GM21528 (cell line): Measurements from ENCODE around the gene BAG1.
A peak's percentile ranks its signal among the peaks of the same experiment; 100 is the strongest.

ENCODE experiments used
- ATAC-seq: cut with Tn5 transposase; IDR thresholded peaks from one replicate; pipeline ENCODE4 v1.9.1; 2021; ENCODE audit warnings: mild to moderate bottlenecking, moderate library complexity; ENCODE audit not compliant: unreplicated experiment, low FRiP score

Gene BAG1

DNA sequence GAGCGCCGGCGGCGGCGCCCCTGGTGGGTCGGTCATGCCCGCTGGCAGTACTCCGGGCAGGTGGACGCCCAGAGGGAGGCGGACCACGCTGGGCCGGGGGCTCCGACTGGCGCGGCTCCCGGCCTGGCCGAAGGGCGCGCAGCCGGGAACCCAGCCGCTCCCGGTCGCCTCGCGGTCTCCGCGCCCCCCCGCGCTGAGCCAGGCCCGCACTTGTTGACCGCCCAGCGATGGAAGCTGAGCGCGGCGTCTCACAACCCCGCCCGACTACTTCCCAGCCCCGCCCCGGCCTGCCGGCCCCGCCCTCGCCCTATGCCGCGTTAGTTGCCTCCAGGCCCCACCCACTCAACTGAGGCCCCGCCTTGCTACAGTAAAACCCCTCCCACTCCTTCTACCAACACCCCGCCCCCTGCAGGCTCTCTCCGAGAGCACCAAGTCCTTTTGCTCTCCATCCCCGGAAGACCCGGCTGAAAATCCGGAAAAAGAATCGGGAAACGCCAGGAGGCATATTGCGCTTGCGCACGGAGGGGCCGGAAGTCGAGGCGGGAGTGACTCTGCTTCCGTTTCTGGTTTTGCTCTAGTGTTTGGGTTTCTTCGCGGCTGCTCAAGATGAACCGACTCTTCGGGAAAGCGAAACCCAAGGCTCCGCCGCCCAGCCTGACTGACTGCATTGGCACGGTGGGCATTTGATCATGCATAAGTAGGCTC lies at the start of gene BAG1, which contains the start of gene CHMP5:
Gene BAG1 (minus strand): TSS at position 236 of the 705 bp plus-strand sequence.
Gene CHMP5 (plus strand): TSS at position 577 of the 705 bp plus-strand sequence. CDS start 30 bp downstream, at position 607.
- peak; percentile 86 for ATAC-seq

DNA sequence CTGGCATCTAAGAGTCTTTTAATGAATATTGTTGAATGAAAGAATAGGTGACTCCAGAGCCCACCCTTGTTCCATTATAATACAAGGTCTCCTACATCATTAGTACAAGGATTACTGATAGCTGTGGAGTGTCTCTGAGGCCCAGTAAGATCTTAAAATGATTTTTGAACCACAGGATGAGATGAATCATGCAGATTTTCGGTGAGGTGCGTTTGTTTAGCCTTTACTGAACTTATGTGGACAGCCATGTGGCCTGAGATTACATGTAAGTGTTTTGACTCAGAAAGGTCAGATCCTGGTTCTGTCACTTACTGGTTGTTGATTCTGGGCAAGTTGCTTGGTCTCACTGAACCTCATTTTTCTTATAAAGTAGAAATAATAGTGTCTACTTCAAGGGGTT lies 47.4 kb upstream of the BAG1 start:
- ATAC-seq: no peak

DNA sequence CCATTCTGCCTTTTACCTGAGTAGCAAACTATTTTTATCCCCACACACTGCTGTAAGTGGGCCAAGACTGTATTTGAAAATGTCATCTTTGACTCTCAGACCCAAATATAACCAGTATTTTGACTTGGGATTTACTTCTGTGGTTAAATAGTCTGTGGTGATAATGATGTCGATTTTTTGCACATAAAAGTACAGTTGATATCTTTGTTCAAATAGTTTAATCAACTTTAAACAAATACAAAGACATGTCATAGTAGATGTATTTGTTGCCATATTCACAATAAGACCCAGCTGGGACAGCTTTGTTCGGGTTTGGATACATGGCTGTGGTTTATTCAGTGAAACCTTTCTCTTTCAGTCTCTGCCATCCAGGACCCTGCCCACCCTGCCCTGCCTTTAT lies 46.2 kb upstream of the BAG1 start:
- no peak for ATAC-seq

DNA sequence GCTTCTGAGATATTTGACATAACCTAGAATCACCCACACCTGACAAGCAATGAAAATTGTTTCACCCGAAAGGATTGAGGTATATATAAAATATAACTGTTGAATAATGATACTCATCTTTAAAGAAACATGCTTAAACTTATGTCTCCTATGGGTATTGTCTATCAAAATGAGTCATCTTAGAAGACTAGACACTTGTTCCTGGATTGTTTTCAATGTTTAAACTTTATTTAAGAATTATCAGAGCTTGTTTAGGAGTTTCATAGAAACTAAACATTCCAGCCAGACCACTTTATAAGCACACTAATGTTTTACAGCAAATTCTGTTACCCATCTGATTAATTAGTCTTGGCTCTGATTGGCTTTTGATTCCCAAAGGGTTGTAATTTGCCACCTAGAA lies 45.4 kb upstream of the BAG1 start:
- no peak for ATAC-seq

DNA sequence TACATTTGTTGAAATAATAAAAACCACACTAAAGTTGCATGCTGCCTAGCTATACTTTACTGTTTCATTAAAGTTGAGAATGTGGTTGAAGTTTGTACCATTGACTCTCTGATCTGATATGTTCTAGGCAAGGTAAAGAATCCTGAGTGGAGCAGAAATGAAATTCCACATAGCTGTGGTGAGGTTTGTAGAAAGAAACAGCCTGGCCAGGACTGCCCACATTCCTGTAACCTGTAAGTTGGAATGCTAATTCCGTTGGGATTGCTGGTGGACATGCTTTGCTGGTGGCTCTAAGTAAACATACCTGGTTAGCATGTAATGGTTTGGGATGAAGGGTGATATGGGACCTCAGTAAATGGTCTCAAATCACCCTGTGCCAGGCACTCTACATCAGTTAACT lies 42.6 kb upstream of the BAG1 start:
- no peak for ATAC-seq

DNA sequence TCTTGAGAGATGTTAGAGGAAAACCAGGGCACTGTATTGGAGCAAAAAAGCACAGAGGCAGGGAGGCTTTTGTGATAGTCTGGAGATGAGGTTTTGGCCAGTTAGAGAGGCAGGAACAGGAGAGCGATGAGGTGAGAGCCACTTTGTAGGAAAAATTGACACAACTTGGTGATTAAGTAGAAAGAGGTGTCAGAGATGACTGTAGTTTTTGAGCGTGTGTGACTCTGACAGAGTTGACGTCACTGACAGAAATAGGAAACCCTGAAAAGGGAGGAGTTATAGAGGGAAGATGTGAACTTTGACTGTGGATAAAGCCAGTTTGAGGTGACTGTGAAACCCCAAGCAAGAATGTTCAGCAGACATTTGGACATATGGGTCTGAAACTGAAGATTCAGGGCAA lies 41.5 kb upstream of the BAG1 start:
- no peak for ATAC-seq

DNA sequence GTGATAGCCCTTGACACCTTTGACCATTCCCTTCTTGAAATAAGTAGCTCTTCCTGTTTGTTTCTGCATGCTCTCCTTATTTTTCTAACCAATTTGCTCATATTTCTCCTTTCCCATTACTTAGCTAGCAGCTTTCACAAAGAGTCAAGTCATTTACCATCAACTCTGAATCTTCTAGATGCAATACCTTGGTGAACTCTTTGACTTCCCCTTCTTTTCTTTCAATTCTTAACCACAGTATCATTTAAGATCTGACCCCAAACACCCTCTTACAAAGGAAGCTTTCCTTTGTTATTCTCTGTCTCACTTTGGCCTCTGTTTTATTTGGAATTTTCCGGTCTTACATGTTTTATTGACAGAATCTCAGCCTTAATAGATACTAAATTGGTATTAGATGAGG lies 39.9 kb upstream of the BAG1 start:
- ATAC-seq: no peak

DNA sequence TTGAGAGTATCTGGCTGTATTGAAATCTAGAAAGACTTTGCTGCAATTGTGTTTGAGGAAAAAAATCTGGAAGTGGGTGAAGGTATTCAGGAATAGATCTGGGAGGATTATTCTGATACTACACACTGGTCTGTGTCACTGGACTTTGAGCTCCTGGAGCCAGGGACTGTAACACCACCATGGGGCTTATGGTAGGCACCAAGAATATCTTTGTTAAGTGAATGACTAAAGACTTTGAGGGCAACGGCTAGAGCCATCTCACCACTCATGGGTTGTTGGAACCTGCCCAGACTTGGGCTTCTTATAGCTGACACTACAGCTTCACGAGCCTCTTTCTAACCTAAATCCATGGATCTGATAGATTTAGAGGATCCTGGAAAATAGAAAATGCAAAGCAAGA lies 36.0 kb upstream of the BAG1 start:
- no peak for ATAC-seq

DNA sequence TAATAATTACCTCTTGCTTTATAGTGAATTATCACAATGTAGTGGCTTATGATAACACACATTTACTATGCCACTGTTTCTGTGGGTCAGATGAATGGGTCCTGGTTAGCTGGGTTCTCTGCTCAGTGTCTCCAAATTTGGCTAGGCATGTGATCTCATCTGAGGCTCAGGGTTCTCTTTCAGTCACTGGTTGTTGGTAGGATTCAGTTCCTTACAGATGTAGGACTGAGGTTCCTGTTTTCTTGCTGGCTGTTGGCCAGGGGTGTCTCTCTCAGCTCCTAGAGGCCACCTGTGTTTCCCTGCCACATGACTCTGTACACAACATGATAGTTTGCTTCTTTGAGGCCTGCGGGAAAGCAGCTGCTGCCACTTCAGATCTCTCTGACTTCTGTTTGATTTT lies 32.9 kb upstream of the BAG1 start:
- peak; percentile 93 for ATAC-seq

DNA sequence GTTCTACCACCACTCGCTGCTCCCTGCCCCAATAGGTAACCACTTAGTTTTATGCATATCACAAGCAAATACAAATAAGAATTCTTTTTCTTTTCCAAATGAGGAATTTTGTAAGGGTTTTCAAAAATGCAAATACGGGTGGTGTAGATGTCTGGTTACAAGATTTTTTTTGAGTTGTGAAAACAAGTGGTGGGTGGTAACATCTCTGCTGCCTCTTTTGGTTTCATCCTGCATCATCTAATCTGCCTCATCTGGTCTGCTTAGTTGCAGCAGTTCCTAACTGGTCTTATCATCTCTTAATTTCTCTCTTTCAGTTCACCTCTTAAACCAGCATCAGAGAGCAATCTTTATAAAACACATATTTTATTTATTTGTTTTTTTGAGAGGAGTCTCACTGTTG lies 31.1 kb upstream of the BAG1 start:
- ATAC-seq: no peak

DNA sequence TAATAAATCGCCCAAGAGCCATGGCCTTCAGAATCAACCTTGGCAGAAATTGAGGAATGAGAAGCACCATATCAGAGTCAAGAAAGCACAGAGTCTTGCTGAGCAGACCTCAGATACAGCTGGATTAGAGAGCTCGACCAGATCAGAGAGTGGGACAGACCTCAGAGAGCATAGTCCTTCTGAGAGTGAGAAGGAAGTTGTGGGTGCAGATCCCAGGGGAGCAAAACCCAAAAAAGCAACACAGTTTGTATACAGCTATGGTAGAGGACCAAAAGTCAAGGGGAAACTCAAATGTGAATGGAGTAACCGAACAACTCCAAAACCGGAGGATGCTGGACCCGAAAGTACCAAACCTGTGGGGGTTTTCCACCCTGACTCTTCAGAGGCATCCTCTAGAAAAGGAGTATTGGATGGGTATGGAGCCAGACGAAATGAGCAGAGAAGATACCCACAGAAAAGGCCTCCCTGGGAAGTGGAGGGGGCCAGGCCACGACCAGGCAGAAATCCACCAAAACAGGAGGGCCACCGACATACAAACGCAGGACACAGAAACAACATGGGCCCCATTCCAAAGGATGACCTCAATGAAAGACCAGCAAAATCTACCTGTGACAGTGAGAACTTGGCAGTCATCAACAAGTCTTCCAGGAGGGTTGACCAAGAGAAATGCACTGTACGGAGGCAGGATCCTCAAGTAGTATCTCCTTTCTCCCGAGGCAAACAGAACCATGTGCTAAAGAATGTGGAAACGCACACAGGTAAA lies 30.3 kb upstream of the BAG1 start:
- ATAC-seq: no peak

DNA sequence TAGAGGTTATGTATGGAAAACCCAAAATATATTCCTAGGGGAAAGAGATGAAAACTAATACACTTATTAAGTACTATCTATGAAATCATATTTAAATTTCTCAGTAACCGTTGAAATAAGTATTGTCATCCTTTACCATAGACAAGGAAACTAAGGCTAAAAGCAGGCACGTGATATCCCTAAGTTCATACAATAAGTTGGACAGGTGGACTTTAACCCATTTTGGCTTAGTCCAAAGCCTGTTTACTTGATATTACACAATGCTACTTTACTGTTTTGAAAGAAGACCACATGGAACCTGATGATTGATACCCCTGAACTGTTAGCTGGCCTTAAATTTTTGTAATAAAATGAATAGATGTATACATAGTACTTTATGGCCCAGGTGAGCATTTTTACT lies 29.3 kb upstream of the BAG1 start:
- ATAC-seq: no peak

DNA sequence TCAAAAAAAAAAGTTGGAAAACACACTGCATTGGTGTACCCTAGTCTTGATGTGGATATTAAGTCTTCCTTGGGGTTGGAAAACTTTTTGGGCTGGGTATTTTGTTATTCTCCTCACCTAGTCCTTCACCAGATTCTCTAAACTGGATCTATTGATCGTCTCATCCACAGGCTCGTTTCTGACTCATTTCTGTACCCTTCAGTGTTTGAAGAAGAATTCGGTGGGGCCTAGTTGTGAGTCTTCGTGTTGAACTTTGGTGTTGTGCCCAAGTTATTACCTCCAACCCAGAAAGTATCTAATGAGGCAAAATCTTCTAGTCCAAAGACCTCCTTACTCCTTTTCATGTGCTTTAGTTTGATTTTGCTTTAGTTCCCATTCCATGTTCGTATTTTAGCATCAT lies 27.4 kb upstream of the BAG1 start:
- no peak for ATAC-seq

DNA sequence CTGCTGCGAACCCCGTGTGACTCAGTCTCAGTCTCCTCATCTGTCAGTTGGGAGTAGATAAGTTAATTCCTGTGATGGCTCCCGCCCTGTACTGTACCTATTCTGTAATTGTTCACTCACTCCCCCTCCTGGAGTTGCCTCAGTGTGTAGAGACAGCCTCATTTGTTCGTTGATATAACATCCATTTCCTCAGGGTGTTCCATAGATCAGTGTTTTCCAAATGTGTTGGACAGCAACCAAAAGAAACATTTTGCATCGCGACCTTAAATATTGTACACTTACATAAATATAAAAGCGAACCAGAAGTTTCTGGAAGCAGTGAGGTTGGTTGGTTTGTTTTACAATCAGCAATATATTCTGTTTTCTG lies 26.5 kb upstream of the BAG1 start:
- no peak for ATAC-seq

DNA sequence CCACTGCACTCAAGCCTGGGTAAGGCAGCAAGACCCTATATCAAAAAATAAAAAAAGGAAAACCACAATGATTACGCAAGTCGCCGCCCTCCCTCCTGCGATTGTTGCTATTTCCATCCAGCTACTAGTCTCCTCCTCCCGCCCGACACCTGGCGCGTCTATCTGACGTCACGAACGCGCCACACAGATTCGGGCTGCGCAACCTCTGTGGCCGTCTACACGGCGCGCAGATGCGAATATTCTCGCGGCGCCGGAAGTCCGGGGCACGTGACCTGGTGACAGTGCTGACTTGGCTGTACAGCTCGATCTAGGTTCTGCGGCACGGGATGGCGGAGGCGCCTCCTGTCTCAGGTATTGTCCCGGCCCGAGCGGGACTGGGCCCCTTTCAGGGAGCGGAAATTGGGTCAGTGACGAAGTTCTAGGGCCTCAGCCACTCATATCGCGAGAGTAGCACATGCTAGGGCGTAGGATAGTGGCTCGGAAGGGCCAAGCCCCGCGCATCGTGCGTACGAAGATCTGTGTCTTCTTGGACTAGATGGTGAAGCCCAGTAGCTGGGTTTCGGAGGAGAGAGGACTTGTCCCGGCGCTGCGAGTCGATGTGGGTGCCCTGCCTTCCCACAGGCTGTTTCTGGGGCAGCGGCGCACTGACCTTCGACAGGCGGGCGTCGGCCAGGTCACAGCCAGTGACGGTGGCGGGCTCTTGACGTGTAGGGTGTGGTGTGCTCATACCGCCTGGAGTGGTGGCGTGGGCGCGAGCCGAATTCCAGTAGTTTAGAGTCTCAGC lies 25.9 kb upstream of the BAG1 start, which contains the start of gene NFX1:
Gene NFX1 (plus strand): TSS at position 270 of the 784 bp plus-strand sequence. CDS start 57 bp downstream, at position 327.
- ATAC-seq: peak; percentile 86

DNA sequence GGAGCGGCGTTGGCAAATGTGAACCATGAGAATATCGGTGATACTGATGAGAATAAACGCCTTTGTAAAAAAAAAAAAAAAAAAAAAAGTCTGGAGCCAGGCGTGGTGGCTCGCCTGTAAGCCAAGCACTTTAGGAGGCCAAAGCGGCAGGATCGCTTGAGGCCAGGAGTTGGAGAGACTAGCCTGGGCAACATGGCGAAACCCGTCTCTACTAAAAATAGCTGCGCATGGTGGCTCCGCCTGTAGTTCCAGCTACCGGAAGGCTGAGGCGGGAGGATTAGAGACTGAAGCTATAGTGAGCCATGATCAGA lies 25.4 kb upstream of the BAG1 start:
- ATAC-seq: no peak

DNA sequence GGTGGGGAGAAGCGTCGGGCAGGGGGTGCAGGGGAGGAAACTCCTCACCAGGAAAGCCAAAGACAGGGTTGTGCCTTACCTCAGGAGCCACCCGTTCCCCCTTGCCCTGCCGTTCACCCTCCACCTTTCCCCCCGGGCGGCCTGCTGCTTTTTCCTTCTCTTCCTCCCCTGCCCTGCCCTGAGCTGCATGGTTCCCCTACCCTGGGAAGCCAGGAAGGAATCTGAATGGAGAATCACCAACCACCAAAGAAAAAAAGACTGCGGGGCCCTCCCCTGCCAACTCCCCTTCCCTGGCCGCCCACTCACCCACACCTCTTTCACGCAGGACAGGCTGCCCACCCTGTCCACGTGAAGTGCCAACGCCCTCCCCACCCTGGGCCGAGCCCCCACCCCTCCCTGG lies 25.0 kb upstream of the BAG1 start:
- no peak for ATAC-seq

DNA sequence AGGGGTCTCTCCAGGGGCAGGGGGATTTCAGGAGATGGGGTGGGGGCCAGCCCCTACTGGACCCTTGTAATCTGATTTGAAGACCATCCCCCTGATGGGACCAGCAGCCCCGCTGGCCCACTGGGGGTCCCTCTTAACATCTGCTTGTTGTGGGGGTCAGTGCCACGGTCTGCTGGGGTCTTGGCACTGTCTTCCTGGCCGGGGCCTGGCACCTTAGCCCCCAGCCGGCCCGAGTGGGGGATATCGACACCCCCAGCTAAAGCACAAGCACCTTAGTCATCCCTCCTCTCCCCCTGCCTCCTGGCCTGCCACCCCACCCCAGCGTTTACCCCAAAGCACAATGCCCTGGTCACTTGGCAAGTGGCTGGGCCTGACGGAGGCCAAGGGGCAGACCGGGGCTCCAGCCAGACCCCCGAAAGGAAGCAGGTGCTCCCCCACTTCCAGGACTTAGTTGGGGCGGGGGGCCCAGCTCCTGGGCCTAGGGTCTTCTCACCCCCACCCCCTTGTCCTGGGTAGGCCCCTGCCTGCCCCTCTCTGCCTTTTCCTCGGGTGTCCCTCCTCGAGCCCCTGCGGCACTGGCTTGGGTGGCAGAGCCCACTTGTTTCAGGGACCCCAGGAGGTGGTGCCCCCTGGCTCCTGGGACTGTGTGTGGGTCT lies 24.4 kb upstream of the BAG1 start:
- no peak for ATAC-seq

DNA sequence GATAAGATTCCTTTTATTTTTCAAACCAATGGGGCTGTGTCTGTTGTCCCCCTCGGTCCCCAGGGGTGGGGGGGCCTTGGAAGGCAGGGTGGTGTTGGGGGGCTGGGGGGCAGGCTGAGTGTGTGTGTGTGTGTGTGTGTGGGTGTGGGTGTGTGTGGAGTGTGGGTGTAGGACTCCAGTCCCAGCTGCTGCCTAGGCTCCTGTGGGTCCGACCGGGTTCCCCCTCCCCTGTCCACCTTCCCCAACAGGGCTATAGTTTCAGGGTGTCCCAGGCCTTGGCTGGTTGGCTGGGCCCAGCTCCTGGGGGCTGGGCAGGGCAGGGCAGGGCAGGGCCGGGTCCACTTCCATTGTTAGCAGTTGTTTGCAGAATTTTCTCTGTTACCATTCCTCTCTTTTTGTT lies 23.7 kb upstream of the BAG1 start:
- ATAC-seq: no peak

DNA sequence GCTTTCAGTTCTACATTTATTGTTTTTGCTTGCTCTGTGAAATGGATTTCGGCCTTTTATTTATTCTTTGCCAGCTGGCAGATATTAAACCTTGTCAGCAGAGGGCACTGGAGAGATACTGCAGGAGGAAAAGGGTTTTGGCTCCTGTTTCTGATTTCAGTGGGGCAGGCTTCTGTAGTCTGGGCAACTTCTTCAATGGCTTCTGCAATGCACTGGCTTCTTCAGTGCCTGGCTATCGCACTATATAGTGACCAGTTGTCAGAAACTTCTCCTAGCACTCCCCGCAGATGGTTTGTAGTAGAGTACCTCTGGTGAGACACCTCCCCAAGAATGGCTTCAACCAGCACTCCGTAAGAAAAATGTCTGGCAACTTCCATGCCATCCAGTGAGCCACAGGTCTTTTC lies 22.6 kb upstream of the BAG1 start:
- no peak for ATAC-seq

DNA sequence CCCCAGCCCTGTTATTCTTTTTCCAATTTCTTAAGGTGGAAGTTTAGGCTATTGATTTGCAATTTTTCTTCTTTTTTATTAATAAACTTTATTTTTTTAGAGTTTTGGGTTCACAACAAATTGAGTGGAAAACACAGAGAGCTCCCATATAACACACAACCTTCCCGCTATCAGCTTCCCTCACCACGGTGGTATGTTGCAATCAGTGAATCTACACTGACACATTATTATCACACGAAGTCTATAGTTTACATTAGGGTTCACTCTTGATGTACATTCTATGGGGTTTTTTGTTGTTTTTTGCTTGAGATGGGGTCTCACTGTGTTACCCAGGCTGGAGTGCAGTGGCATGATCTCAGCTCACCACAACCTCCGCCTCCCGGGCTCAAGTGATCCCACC lies 21.0 kb upstream of the BAG1 start:
- no peak for ATAC-seq
